ENCODE data around the gene GRM7.

Gene GRM7

DNA sequence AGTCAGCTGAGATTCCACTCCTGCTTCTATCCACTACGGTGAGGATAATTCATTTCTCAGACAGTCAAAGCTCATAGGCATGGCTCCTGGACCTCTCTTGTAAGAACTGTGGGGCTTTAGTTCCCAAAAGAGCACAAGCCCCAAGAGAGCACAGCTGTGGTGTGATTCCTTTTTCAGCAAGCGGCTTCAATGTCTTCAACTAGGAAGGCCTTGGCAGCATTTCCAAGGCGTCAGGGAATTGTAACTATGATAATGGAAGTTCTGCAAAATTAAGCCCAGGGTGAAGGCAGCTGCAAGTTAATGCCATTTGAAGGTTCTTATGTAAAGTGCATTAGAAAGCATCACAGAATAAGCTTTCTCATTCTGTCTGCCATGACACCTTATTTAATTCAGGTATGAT, 657.1 kb downstream of the GRM7 start:
- DNase-seq = no peak

- no peak for DNase-seq
Measured at GRCh38 chr3:7518456-7518855, 657.5 kb downstream of the GRM7 start.

DNA sequence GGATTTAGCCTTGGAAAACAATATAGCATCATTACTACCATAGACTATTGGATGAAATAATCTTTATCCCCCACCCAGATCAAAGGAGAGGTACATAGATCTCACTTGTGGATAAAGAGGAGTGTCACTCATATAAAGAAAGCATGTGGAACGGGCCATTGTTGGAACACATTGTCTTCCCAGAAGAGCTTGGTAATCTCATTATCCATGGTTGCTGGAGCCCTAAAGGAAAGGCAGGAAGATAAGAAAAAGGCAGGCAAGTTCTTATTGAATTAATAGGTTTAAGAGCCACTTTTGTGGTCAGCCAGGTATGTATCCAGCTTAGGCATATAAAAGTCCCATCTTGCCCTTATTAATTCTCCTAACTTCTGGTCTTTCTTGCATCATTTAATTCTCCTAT, 659.1 kb downstream of the GRM7 start:
- DNase-seq = no peak

GRCh38 chr3:7520593-7520992, 659.7 kb downstream of the GRM7 start:
- no peak for DNase-seq

DNA sequence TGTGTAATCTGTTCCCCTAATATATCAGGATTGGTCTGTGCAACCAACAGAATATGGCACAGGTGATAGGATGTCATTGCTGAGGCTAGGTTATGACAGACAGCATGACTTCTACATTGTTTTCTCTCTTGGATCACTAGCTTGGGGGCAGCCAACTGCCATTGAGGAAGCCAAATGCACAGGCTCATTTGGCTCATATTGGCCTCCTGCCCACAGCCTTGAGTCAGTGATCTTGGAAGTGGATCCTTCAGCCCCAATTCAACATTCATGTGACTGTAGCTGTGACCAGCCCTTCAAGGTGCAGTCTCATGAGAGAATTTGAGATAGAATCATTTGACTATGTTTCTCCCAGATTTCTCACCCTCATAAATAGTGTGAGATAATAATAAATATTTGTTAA, 675.6 kb downstream of the GRM7 start:
- no peak for DNase-seq

- no peak for DNase-seq
Measured at GRCh38 chr3:7536921-7537320, 676.0 kb downstream of the GRM7 start.

DNA sequence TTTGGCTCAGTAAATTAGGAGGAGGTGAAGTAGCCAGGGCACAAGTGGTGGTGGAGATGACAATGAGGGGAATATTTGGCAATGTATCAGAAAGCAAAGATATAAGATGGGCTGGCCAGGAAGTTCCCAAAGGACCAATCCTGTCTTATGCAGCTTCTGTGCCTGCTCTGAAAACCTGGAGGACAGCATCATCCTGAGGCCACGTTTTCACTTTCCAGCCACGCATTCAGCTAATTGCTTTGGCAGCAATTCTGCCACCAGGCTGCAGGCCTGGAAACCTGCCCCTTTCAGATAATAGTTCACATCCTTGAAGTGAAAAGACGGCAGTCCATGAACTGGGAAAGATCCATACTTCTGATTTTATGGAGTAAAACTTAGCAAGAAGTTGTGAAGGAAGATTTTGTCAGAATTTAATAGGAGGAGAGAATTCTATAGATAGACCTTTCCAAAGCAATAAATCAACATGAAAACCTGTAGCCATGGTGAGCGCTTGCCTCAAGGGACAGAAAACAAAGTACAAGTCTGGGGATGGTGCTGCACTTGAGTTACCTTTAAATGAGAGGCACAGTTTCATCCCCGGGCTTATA, 682.5 kb downstream of the GRM7 start:
- no peak for DNase-seq

DNA sequence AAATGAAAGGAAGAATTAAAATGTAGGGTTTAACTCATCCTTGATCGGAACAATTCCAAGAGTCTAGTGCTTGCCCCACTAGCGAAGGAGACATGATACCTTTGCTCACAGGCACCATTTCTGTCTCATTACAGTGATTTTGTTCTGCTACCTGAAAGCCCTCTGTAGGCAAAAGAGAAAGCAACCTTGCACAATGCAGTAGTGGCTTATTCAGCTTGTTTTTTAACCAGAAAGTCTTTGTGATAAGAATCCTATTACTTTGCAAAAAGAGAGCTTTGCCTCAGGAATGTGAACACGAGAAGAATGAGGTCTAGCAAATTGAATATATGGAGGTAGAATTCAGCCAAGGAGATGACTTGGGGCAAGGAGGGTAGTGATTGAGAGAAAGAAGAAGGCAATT, 684.4 kb downstream of the GRM7 start:
- no peak for DNase-seq

DNA sequence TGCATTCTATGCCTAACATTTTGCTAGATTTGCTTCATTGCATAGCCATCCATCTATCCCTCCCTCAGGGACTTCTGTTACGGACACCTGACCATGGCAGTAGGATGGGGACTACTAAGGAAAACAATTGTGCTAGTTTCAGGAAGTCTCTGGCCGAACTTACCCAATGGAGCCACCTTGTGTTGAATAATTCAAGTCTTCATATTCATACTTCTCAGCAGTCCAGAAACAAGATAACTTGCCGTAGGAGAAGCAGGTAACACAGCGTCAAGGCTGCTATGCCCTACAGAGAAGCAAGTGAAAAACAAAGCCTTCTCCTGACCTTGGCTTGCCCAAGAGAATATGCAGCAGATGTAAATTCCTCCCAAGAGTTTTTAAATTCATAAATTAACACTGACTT, 685.3 kb downstream of the GRM7 start:
- DNase-seq = no peak

GRCh38 chr3:7547826-7548225, 686.9 kb downstream of the GRM7 start:
- no peak for DNase-seq

GRCh38 chr3:7562892-7563291, 702.0 kb downstream of the GRM7 start:
- DNase-seq = no peak

- no peak for DNase-seq
Measured at GRCh38 chr3:7565574-7565973, 704.7 kb downstream of the GRM7 start.

- no peak for DNase-seq
Measured at GRCh38 chr3:7567160-7567559, 706.2 kb downstream of the GRM7 start.

GRCh38 chr3:7568526-7569184, 707.7 kb downstream of the GRM7 start:
- no peak for DNase-seq

- DNase-seq = no peak
Measured at GRCh38 chr3:7573330-7573729, 712.4 kb downstream of the GRM7 start.

GRCh38 chr3:7574435-7574834, 713.5 kb downstream of the GRM7 start:
- DNase-seq = no peak

- no peak for DNase-seq
Measured at GRCh38 chr3:7576071-7576470, 715.2 kb downstream of the GRM7 start.

GRCh38 chr3:7576506-7576905, 715.6 kb downstream of the GRM7 start:
- no peak for DNase-seq

- DNase-seq = no peak
Measured at GRCh38 chr3:7577513-7577912, 716.6 kb downstream of the GRM7 start.

DNA sequence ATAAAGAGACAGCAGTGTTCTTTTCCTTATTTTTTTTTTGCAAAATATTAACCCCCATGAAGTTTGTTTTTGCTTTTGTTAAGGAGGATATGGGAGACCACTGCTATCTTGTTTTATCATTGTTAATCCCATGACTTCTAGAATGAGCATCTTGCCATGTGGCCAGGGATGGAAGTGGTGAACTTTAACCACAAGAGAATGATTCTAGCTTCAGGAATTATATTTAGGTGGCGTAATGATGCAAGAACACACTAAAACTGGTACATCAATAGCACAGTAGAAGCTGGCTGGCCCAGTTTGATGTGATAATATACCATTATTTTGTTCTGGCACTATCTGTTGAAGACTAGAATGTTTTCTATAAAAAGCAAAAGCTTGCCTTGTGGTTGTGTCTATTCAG, 720.9 kb downstream of the GRM7 start:
- DNase-seq = no peak

DNA sequence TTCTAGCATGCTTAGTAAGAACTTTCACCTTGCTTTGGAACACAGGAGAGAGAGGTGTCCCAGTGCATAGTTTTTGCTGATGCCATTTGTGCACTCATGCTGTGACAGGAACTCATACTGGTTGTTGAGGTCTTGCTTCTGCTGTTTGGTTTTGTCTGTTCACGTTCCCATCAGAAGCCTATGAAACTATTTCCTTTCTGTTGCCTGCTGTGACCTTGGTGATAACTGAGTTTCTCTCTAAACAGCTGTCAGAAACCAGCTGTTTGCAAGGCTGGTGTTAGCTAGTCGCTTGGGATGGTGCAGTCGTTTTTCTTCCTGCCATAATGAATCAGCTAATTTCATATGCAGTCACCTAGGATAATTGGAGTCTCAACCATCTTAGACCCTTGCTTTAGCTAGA, 724.1 kb downstream of the GRM7 start:
- no peak for DNase-seq

DNA sequence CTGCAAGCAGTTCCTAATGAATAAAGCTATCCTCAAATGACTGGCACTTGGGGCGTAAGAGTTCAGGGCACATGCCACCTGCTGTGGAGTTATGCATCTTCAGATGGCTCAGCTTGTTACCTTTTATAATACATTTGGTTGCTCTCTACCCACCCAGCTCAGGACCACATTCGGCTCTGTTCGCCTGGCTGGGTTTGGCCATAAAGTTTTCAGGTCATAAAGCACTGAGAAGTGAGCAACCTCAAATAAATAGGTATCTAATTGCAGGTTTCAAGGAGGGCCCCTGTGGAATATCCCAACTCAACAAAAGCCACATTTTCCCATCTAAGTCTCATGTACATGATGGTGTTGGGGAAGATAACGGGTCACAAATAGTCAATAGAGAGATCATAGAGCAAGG, 727.3 kb downstream of the GRM7 start:
- DNase-seq = no peak

GRCh38 chr3:7589526-7589925, 728.6 kb downstream of the GRM7 start:
- no peak for DNase-seq

- DNase-seq = no peak
Measured at GRCh38 chr3:7602297-7602696, 741.4 kb downstream of the GRM7 start.

- DNase-seq = no peak
Measured at GRCh38 chr3:7607083-7607482, 746.2 kb downstream of the GRM7 start.
